SH-SY5Y (cell line): Measurements from ENCODE around the gene ZRSR2.

Experiments used
- GATA2 ChIP-seq: IDR thresholded peaks from 2 replicates; pipeline ENCODE4 v1.6.1; 2011; ENCODE audit warnings: mild to moderate bottlenecking, low read depth, low read length
- GATA3 ChIP-seq: IDR thresholded peaks from 2 replicates; pipeline ENCODE4 v1.6.1; 2011; ENCODE audit warnings: low read depth, mild to moderate bottlenecking, low read length, moderate library complexity

ZRSR2 gene

GRCh38 chrX:15789979-15790768 is at the start of gene ZRSR2:
Gene ZRSR2 (plus strand): TSS chrX:15790484. CDS start chrX:15790496, 12 bp downstream.
- TF ChIP-seq GATA2, result no peak
- TF ChIP-seq GATA3, result no peak

- TF ChIP-seq GATA3, result no peak
- no peak for TF ChIP-seq GATA2
These were observed 46.0 kb upstream of the ZRSR2 start for GRCh38 chrX:15744181-15744867.

- TF ChIP-seq GATA3, result no peak
These were observed 45.1 kb upstream of the ZRSR2 start for GRCh38 chrX:15745179-15745578.

- TF ChIP-seq GATA3, result no peak
- no peak for TF ChIP-seq GATA2
These were observed 42.6 kb upstream of the ZRSR2 start for GRCh38 chrX:15747626-15748173.

- TF ChIP-seq GATA2 (no peak), GATA3 (no peak)
These were observed 41.4 kb upstream of the ZRSR2 start for GRCh38 chrX:15748841-15749240.

GRCh38 chrX:15749642-15750610 is 40.4 kb upstream of the ZRSR2 start:
- TF ChIP-seq GATA3 (no peak), GATA2 (no peak)

- TF ChIP-seq GATA2 (no peak), GATA3 (no peak)
These were observed 39.6 kb upstream of the ZRSR2 start for GRCh38 chrX:15750611-15751154.

- no peak for TF ChIP-seq GATA2
- no peak for TF ChIP-seq GATA3
These were observed 39.0 kb upstream of the ZRSR2 start for GRCh38 chrX:15751155-15751819.

GRCh38 chrX:15755091-15755490 is 35.2 kb upstream of the ZRSR2 start:
- TF ChIP-seq GATA2, result no peak
- no peak for TF ChIP-seq GATA3

- TF ChIP-seq GATA2 (no peak), GATA3 (no peak)
These were observed 32.1 kb upstream of the ZRSR2 start for GRCh38 chrX:15758140-15758539.

- TF ChIP-seq GATA2, result no peak
- no peak for TF ChIP-seq GATA3
These were observed 28.6 kb upstream of the ZRSR2 start for GRCh38 chrX:15761564-15762191.

GRCh38 chrX:15769300-15769954 is 20.9 kb upstream of the ZRSR2 start:
- no peak for TF ChIP-seq GATA2
